H1 (cell line): Measurements from ENCODE around the gene CLEC12A. TPM values are rescaled to one million over a fixed set of nuclear protein-coding genes. Genes with fewer than 3 reads are reported as not detected.

ENCODE experiments used
- CTCF ChIA-PET: fragments of 300-600 bp; sonication (Branson Sonifier 250); formaldehyde crosslinking; loops from one replicate; lab custom pipeline; 2021; ENCODE audit not compliant: partially characterized antibody; lab: Charles Lee
- POLR2A ChIA-PET: fragments of 300-600 bp; sonication (Branson Sonifier 250); formaldehyde crosslinking; loops from one replicate; lab custom pipeline; 2021; ENCODE audit warnings: inconsistent platforms; ENCODE audit not compliant: partially characterized antibody; lab: Charles Lee
- DNase-seq, 2 experiments: peaks; one replicate each; pipeline versions ENCODE4 v3.0.0 to v3.0.0-alpha.2; 2010 to 2022; ENCODE audit warnings: low spot score in 2 of 2, low read depth in 1 of 2, mixed read lengths in 1 of 2
- FAIRE-seq: peaks from 2 replicates; lab custom pipeline; 2011; peaks lifted over from hg19 to GRCh38; lab: Jason Lieb, UNC
- H2AFZ ChIP-seq: 2 replicates; pipeline ENCODE4 v1.8.1; 2012; ENCODE audit warnings: low read length, inconsistent platforms
- H2AK5ac ChIP-seq: 2 replicates; pipeline ENCODE4 v1.6.1; 2013; ENCODE audit warnings: low read depth, low read length
- H2BK120ac ChIP-seq: replicated peaks from 2 replicates; pipeline ENCODE3; 2013; ENCODE audit warnings: low read depth, low read length, inconsistent platforms
- H2BK12ac ChIP-seq: 2 replicates; pipeline ENCODE4 v1.6.1; 2013; ENCODE audit warnings: low read depth, low read length
- H2BK15ac ChIP-seq: 2 replicates; pipeline ENCODE4 v1.6.1; 2013; ENCODE audit warnings: low read length
- H2BK20ac ChIP-seq: 2 replicates; pipeline ENCODE4 v1.6.1; 2013; ENCODE audit warnings: low read length
- H2BK5ac ChIP-seq: 2 replicates; pipeline ENCODE4 v1.6.1; 2013; ENCODE audit warnings: low read depth, low read length
- H3K14ac ChIP-seq: 2 replicates; pipeline ENCODE4 v1.6.1; 2013; ENCODE audit warnings: inconsistent platforms; ENCODE audit not compliant: insufficient read length
- H3K18ac ChIP-seq: 2 replicates; pipeline ENCODE4 v1.6.1; 2013; ENCODE audit warnings: low read length; ENCODE audit errors: extremely low read depth
- H3K23ac ChIP-seq: 2 replicates; pipeline ENCODE4 v1.6.1; 2013; ENCODE audit warnings: inconsistent platforms; ENCODE audit not compliant: insufficient read length
- H3K23me2 ChIP-seq: 2 replicates; pipeline ENCODE4 v1.6.1; 2013; ENCODE audit warnings: low read depth, low read length
- H3K27ac ChIP-seq: 2 replicates; pipeline ENCODE4 v1.6.1; 2011; ENCODE audit warnings: low read depth, low read length, inconsistent platforms
- H3K27me3 ChIP-seq, 4 experiments: replicated peaks in 1 of 4; 1 replicate in 1 of 4; 2 replicates in 3 of 4; pipeline versions ENCODE4 v1.6.1 to v1.8.1; 2011 to 2013; ENCODE audit warnings: low read length in 3 of 4, mild to moderate bottlenecking in 3 of 4, inconsistent platforms in 2 of 4, mixed read lengths in 2 of 4, moderate library complexity in 1 of 4; ENCODE audit not compliant: control insufficient read depth in 3 of 4, insufficient read depth in 3 of 4; ENCODE audit errors: extremely low read depth in 1 of 4
- H3K36me3 ChIP-seq, 4 experiments: 2 replicates each; pipeline versions ENCODE4 v1.6.1 to v1.8.1; 2011 to 2013; ENCODE audit warnings: mild to moderate bottlenecking in 4 of 4, low read length in 3 of 4, moderate library complexity in 2 of 4, control low read depth in 1 of 4, inconsistent platforms in 1 of 4; ENCODE audit not compliant: insufficient read depth in 4 of 4, control insufficient read depth in 2 of 4
- H3K4ac ChIP-seq: replicated peaks from 2 replicates; pipeline ENCODE3; 2013; ENCODE audit warnings: low read length, low read depth, mixed read lengths, inconsistent platforms; ENCODE audit not compliant: insufficient read length
- H3K4me1 ChIP-seq, 4 experiments: replicated peaks in 1 of 4; 1 replicate in 1 of 4; 2 replicates in 3 of 4; pipeline versions ENCODE4 v1.6.1 to v1.8.1; 2011 to 2013; ENCODE audit warnings: low read length in 3 of 4, inconsistent platforms in 2 of 4, mixed read lengths in 1 of 4; ENCODE audit not compliant: insufficient read depth in 4 of 4, control insufficient read depth in 3 of 4
- H3K4me2 ChIP-seq, 2 experiments: 2 replicates each; pipeline versions ENCODE4 v1.6.1 to v1.8.1; 2011 to 2013; ENCODE audit warnings: low read depth in 2 of 2, low read length in 2 of 2, control low read depth in 1 of 2, inconsistent platforms in 1 of 2, mild to moderate bottlenecking in 1 of 2; ENCODE audit not compliant: insufficient read depth in 1 of 2
- H3K4me3 ChIP-seq, 4 experiments: fragments of 200-600, 300-600 bp in 1 of 4; sonication (generic), shearing (Covaris generic), sonication (Bioruptor Twin) in 1 of 4; 2 replicates each; pipeline versions ENCODE4 v1.5.1 to v1.8.1; 2011 to 2016; ENCODE audit warnings: low read length in 4 of 4, low read depth in 3 of 4, control low read depth in 2 of 4, inconsistent platforms in 2 of 4, mild to moderate bottlenecking in 2 of 4, mixed read lengths in 1 of 4, moderate library complexity in 1 of 4; ENCODE audit not compliant: insufficient read depth in 2 of 4; ENCODE audit errors: extremely low read depth in 1 of 4
- H3K56ac ChIP-seq: replicated peaks from 2 replicates; pipeline ENCODE3; 2013; ENCODE audit warnings: low read depth, mild to moderate bottlenecking, mixed read lengths, low read length, inconsistent platforms; ENCODE audit not compliant: insufficient read length
- H3K79me1 ChIP-seq: 2 replicates; pipeline ENCODE4 v1.6.1; 2013; ENCODE audit warnings: low read depth, low read length, control low read depth
- H3K79me2 ChIP-seq, 2 experiments: 2 replicates each; pipeline versions ENCODE4 v1.6.1 to v1.8.1; 2012 to 2013; ENCODE audit warnings: low read length in 2 of 2, mild to moderate bottlenecking in 2 of 2, inconsistent platforms in 1 of 2; ENCODE audit not compliant: insufficient read depth in 2 of 2, control insufficient read depth in 1 of 2
- H3K9ac ChIP-seq, 4 experiments: replicated peaks in 1 of 4; 1 replicate in 1 of 4; 2 replicates in 3 of 4; pipeline versions ENCODE4 v1.6.1 to v1.8.1; 2011 to 2013; ENCODE audit warnings: low read depth in 3 of 4, low read length in 3 of 4, control low read depth in 2 of 4, mild to moderate bottlenecking in 2 of 4, moderate library complexity in 2 of 4, inconsistent platforms in 1 of 4; ENCODE audit errors: extremely low read depth in 1 of 4
- H3K9me3 ChIP-seq, 2 experiments: 2 replicates each; pipeline versions ENCODE4 v1.6.1 to v1.8.1; 2012 to 2013; ENCODE audit warnings: mild to moderate bottlenecking in 2 of 2, moderate library complexity in 2 of 2, control low read depth in 1 of 2, inconsistent platforms in 1 of 2, low read depth in 1 of 2, low read length in 1 of 2, mixed read lengths in 1 of 2; ENCODE audit not compliant: insufficient read depth in 2 of 2
- H4K20me1 ChIP-seq, 2 experiments: replicated peaks in 1 of 2; 2 replicates each; pipeline versions ENCODE3 to v1.8.1; 2011 to 2013; ENCODE audit warnings: inconsistent platforms in 2 of 2, low read length in 2 of 2, mild to moderate bottlenecking in 1 of 2; ENCODE audit not compliant: insufficient read depth in 2 of 2, control insufficient read depth in 1 of 2
- H4K5ac ChIP-seq: 2 replicates; pipeline ENCODE4 v1.6.1; 2013; ENCODE audit warnings: low read length, low read depth, mixed read lengths, inconsistent platforms; ENCODE audit not compliant: insufficient read length
- H4K8ac ChIP-seq: 2 replicates; pipeline ENCODE4 v1.8.0; 2013; ENCODE audit warnings: mild to moderate bottlenecking, moderate library complexity, low read length, inconsistent platforms; ENCODE audit not compliant: insufficient read depth; ENCODE audit errors: extremely low read depth
- H4K91ac ChIP-seq: replicated peaks from 2 replicates; pipeline ENCODE3; 2013; ENCODE audit warnings: low read length, mixed read lengths, inconsistent platforms; ENCODE audit not compliant: insufficient read length
- GABPA ChIP-seq: IDR thresholded peaks from 2 replicates; pipeline ENCODE4 v1.6.1; 2011; ENCODE audit warnings: mild to moderate bottlenecking, low read length, moderate library complexity, borderline replicate concordance; ENCODE audit not compliant: insufficient read depth
- NANOG ChIP-seq: IDR thresholded peaks from 2 replicates; pipeline ENCODE4 v1.6.1; 2011; ENCODE audit warnings: low read length, low read depth, mild to moderate bottlenecking, inconsistent platforms; ENCODE audit not compliant: insufficient read depth, poor library complexity, severe bottlenecking
- TAF1 ChIP-seq: IDR thresholded peaks from 2 replicates; pipeline ENCODE4 v1.6.1; 2011; ENCODE audit warnings: mild to moderate bottlenecking, low read depth, low read length
- WGBS, 2 experiments: shearing (Covaris generic) in 1 of 2; methylation state at CpG; one replicate each; pipeline versions ENCODE4 v1.1.6 to v1.1.7; 2013 to 2015; ENCODE audit warnings: low lambda C conversion rate in 2 of 2, mixed read lengths in 2 of 2, inconsistent platforms in 1 of 2, low coverage in 1 of 2, missing lambda C conversion rate in 1 of 2; ENCODE audit not compliant: insufficient replicate concordance in 2 of 2, insufficient coverage in 1 of 2, insufficient read length in 1 of 2; ENCODE audit errors: extremely low coverage in 1 of 2, missing lambda C conversion rate in 1 of 2; 5-methylcytosine and 5-hydroxymethylcytosine counted together
- polyA plus RNA-seq, 7 experiments: library from polyadenylated mRNA; depleted of rRNA in 3 of 7; stranded (reverse) in 5 of 7; unstranded in 2 of 7; fragments of >200 nt in 5 of 7; fragments of 200-250 nt in 2 of 7; gene quantifications; 1 replicate in 5 of 7; 2 replicates in 1 of 7; 4 replicates in 1 of 7; pipeline versions ENCODE4 v1.2.1 to v1.2.3, GENCODE V29; 2011 to 2013; ENCODE audit warnings: missing spikeins in 2 of 7, mixed read lengths in 2 of 7
- total RNA-seq: library from RNA; stranded (reverse); fragmentation: NEBNext Ultra II Directional; extraction: Animal tissue kit (Norgen Biotek cat#: 25700); gene quantifications from 2 replicates; pipeline ENCODE4 v1.2.1, GENCODE V29; 2021
- TF ChIP-seq, protein P1 (sequence below): IDR thresholded peaks from 2 replicates; pipeline ENCODE4 v1.6.1; 2012; ENCODE audit warnings: inconsistent platforms

CLEC12A gene
- total and polyA plus RNA-seq, 2 of the 8 experiments (the other 6 are each of a cell fraction or from before 2014, with no cell fraction given): not detected

DNA sequence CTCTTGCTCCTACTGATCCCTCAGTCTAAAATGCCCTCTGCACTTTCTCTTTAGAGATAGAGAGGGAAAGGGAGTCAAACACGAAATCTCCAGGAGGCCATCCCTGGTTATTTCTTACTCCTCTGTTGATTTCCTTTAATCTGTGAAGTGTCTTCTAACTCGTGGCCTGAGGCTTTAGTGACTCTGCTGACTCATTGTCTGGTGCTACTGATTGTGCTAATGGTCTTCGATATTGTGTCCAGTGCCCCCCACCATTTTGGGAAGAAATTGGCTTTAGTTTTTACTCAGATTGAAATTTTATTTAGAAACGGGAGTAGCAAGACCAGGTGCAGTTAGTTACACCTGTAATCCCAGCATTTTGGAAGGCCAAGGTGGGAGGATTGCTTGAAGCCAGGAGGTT, 60.1 kb downstream of the CLEC12A start:
- H3K27ac ChIP-seq: 0 out of 2 replicates have a peak overlapping the region, but pooled peaks have one; percentile 28
- TF ChIP-seq TAF1: no peak
- TF ChIP-seq GABPA: no peak
- no peak for TF ChIP-seq NANOG
- TF ChIP-seq, protein P1, sequence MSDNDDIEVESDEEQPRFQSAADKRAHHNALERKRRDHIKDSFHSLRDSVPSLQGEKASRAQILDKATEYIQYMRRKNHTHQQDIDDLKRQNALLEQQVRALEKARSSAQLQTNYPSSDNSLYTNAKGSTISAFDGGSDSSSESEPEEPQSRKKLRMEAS: no peak
- TF ChIP-seq, all 59 proteins: peak for 0
- POLR2A ChIA-PET: no interaction called here

More for the DNA sequence above, 60.1 kb downstream of the CLEC12A start:
- Histone ChIP-seq H3K27me3 (no peaks in the 10 kb centered on the region), H2AFZ (no peak overlapping the region), H3K4ac (no peak overlapping the region), H4K8ac (no peak overlapping the region), H3K14ac (no peak overlapping the region), H4K20me1 (no peaks in the 10 kb centered on the region), H2AK5ac (no peak overlapping the region), H3K79me1 (no peaks in the 10 kb centered on the region), H2BK120ac (no peak overlapping the region), H2BK20ac (no peak overlapping the region), H3K23me2 (no peaks in the 10 kb centered on the region; the same call in 1 of the 2 replicates), H3K9ac (no peak overlapping the region), H2BK12ac (peak overlapping the region; percentile 68; the same call in 1 of the 2 replicates), H3K23ac (no peak overlapping the region), H2BK15ac (no peak overlapping the region), H4K5ac (no peak overlapping the region), H4K91ac (no peak overlapping the region), H3K4me1 (peaks cover 0 to 7% (median 0%) of the 10 kb centered on the region in 4 experiments; a peak in 1 of 7 replicates), H3K36me3 (no peaks in the 10 kb centered on the region; a peak in 1 of 8 replicates), H3K9me3 (peaks cover 0 to 8% of the 10 kb centered on the region in 2 experiments; a peak in 2 of 4 replicates), H2BK5ac (no peak overlapping the region), H3K4me3 (no peak overlapping the region), H3K56ac (no peak overlapping the region), H3K79me2 (no peaks in the 10 kb centered on the region), H3K18ac (no peak overlapping the region), H3K4me2 (no peak overlapping the region)
- WGBS, 2 experiments: 84% methylated on average over 4 of the region's 4 CpGs; no CpG with 5 or more reads in 1 of the 2 experiments
- CTCF ChIA-PET: interaction anchor here (0.9 to 2.5 kb wide), 6 partner anchors 11 to 283 kb away, joined by 3 to 19 read pairs (median 4); no protein-coding TSS in a partner anchor
- FAIRE-seq (no peak), DNase-seq (no peak)
